ENCODE data around the gene KCTD10. TPM values are rescaled to one million over a fixed set of nuclear protein-coding genes. Genes with fewer than 3 reads are reported as not detected.

Gene KCTD10
- total RNA-seq, 1 experiment from 2014 or later = 44.9 TPM

DNA sequence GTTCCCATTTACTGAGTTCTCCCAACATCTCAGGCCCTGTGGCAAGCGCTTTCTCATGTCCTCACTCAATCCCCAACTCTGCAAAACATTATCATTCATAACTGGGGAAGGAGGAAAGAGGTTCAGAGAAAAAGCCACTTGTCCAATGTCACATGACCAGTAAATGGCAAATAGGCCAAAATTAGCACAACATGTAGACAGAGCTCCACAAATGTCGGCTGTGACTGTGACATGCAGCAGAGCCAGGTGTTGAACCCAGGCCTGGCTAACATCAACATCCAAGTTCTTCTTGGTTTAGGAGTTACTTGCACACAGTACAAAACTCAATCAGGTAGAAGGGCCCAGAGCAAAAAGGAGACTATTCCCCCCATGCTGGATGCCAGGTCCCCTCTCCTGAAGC, 10.8 kb downstream of the KCTD10 start:
- H3K9me3 Mint-ChIP-seq (ENCODE audit: unreplicated experiment) = no peaks in the 10 kb centered on the region
- POLR2A ChIA-PET = no interaction called here
- no peak overlapping the region for H3K4me3 Mint-ChIP-seq (ENCODE audit: unreplicated experiment)
- peaks cover 43% of the 10 kb centered on the region for H3K4me1 Mint-ChIP-seq (ENCODE audit: insufficient read depth, unreplicated experiment)
- no peak overlapping the region for H3K27ac Mint-ChIP-seq (ENCODE audit: low read depth, unreplicated experiment)
- no peak for TF ChIP-seq CTCF (IDR thresholded peaks at IDR 0.05; ENCODE audit: unreplicated experiment)
- intact Hi-C loops (cut with micrococcal nuclease) = no loop called here
- peaks cover 67% of the 10 kb centered on the region for H3K36me3 Mint-ChIP-seq (ENCODE audit: insufficient read depth, unreplicated experiment)
- DNase-seq (ENCODE audit: unreplicated experiment) = no peak
- BruUV-seq (replicated peaks) = no TSS peak
- no peaks in the 10 kb centered on the region for H3K27me3 Mint-ChIP-seq (ENCODE audit: insufficient read depth, unreplicated experiment)
- CTCF ChIA-PET = interaction anchor here (1.6 to 2.5 kb wide), 2 partner anchors 31 to 33 kb away, joined by 3 to 10 read pairs; no protein-coding TSS in a partner anchor

DNA sequence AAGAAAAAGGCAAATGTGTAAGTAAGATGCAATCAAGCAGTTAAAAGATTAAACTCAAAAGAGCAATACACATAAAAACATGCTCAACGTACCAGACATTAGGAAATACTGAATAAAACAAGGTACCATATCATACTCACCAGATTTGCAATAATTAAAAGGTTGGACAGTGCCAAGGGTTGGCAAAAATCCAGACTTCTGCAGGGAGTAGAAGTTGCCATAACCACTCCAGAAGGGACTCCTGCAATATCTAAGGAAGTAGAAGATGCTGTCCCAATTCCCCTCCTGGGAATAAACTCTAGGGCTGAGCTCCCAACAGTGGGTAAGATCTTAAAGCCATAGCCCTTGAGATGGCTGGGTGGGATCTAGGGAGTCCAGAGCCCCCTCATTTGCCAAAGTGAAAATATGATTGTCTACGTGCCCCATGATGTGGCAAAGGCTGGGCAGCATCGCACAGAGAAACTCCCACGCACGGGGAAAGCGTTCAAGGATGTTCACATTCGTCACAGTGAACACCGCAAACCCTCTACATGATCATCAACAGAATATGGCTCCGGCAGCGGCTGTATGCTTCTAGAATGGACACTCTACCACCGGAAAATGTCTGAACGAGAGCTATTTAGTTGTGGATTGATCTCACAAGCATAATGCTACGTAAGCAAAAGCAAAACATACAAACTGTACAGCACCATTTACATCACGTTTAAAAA, 12.3 kb downstream of the KCTD10 start:
- no peaks in the 10 kb centered on the region for H3K27me3 Mint-ChIP-seq (ENCODE audit: insufficient read depth, unreplicated experiment)
- peak overlapping the region; percentile 97 for H3K27ac Mint-ChIP-seq (ENCODE audit: low read depth, unreplicated experiment)
- ChIA-PET CTCF (interaction anchor here (1.3 to 2.5 kb wide), 2 partner anchors 12 to 32 kb away, joined by 5 to 10 read pairs; partner anchors contain the start of genes KCTD10 and UBE3B), POLR2A (interaction anchor here (0.7 to 6.0 kb wide), 3 partner anchors 9 to 62 kb away, joined by 3 to 130 read pairs (median 3); partner anchors contain the start of genes KCTD10 and UBE3B)
- peaks cover 47% of the 10 kb centered on the region for H3K4me1 Mint-ChIP-seq (ENCODE audit: insufficient read depth, unreplicated experiment)
- no peaks in the 10 kb centered on the region for H3K9me3 Mint-ChIP-seq (ENCODE audit: unreplicated experiment)
- intact Hi-C loops (cut with micrococcal nuclease) = no loop called here
- no TSS peak for BruUV-seq (replicated peaks)
- H3K36me3 Mint-ChIP-seq (ENCODE audit: insufficient read depth, unreplicated experiment) = peaks cover 66% of the 10 kb centered on the region
- DNase-seq (ENCODE audit: unreplicated experiment) = peak; percentile 34
- H3K4me3 Mint-ChIP-seq (ENCODE audit: unreplicated experiment) = peak overlapping the region; percentile 41
- TF ChIP-seq CTCF (IDR thresholded peaks at IDR 0.05; ENCODE audit: unreplicated experiment) = no peak

GRCh38 chr12:109463756-109464155, 13.3 kb downstream of the KCTD10 start:
- POLR2A ChIA-PET = interaction anchor here (0.6 to 6.0 kb wide), 7 partner anchors 12 to 365 kb away, joined by 3 to 130 read pairs (median 8); partner anchors contain the start of genes KCTD10 and UBE3B

More at GRCh38 chr12:109463756-109464155, 13.3 kb downstream of the KCTD10 start:
- Mint-ChIP-seq H3K4me3 (ENCODE audit: unreplicated experiment) (peak overlapping the region; percentile 41), H3K27ac (ENCODE audit: low read depth, unreplicated experiment) (peak overlapping the region; percentile 97), H3K36me3 (ENCODE audit: insufficient read depth, unreplicated experiment) (peaks cover 59% of the 10 kb centered on the region), H3K9me3 (ENCODE audit: unreplicated experiment) (no peaks in the 10 kb centered on the region), H3K4me1 (ENCODE audit: insufficient read depth, unreplicated experiment) (peaks cover 52% of the 10 kb centered on the region), H3K27me3 (ENCODE audit: insufficient read depth, unreplicated experiment) (no peaks in the 10 kb centered on the region)
- intact Hi-C loops (cut with micrococcal nuclease) = loop anchor here (2.0 kb wide), 1 partner anchor 13 kb away; the partner anchor contains the start of genes KCTD10 and UBE3B
- no peak for TF ChIP-seq CTCF (IDR thresholded peaks at IDR 0.05; ENCODE audit: unreplicated experiment)
- DNase-seq (ENCODE audit: unreplicated experiment) = no peak
- BruUV-seq (replicated peaks) = no TSS peak
- CTCF ChIA-PET = interaction anchor here (0.5 to 1.9 kb wide), 7 partner anchors 21 to 654 kb away, joined by 3 to 13 read pairs (median 3); no protein-coding TSS in a partner anchor

Measured in MCF 10A (cell line).